ENCODE data around the gene TMEM63A. TPM values are rescaled to one million over a fixed set of nuclear protein-coding genes. Genes with fewer than 3 reads are reported as not detected.

The TMEM63A gene
- polyA plus RNA-seq, 2 of the 4 experiments (the other 2 are of a cell fraction): 7.5 to 9.5 TPM

DNA sequence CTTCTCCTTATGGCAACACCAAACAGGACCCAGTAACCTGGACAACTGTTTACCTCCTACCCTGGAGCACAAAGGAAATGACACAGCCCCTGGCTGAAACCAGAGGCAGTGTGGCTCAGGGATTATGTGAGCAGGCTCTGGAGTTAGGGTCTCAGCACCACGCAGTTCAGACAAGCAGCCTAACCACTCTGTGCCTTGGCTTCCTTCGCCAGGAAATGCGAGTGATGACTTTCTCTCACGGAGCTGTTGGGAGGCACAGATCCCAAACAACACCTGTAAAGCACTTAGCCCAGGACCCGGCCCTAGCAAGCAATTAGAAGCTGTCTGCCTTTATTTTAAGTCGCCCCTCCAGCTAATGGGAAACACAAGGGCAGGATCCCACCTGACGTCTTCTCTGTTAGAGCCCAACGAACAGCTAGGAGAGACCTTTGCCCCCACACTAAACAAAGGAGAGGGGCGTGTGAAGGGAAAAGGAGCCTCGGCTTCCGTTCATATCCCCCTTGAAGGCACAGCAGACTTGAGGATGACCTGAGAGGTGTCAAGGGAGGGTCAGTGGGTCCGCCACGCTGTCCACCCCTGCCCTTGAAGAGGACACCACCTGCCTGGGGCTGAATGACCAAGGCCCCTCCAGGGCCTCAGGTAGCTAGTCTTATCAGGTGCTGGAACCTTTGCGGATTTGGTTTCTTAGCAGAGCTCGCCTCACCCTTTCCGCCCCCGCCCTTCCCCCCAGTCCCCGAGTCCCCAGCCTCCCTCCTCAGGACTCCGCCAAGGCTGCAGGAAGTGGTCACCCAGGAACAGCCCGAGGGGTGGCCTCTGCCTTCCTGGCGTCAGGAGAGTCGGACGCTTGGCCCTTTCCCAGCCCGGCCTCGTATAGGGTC is 860 bp downstream of the TMEM63A start:
- 70% methylated on average over 15 of the region's 25 CpGs for WGBS (ENCODE audit: missing lambda C conversion rate)
- Histone ChIP-seq H3K4me3 (peak overlapping the region; percentile 86), H3K9me3 (no peaks in the 10 kb centered on the region), H3K4me2 (peak overlapping the region; percentile 98), H3K4me1 (peaks cover 31% of the 10 kb centered on the region), H3K27ac (peak overlapping the region; percentile 88 to 95)
- TF ChIP-seq, protein P1, sequence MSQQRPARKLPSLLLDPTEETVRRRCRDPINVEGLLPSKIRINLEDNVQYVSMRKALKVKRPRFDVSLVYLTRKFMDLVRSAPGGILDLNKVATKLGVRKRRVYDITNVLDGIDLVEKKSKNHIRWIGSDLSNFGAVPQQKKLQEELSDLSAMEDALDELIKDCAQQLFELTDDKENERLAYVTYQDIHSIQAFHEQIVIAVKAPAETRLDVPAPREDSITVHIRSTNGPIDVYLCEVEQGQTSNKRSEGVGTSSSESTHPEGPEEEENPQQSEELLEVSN (IDR thresholded peaks at IDR 0.05; ENCODE audit: borderline replicate concordance, low read depth): no peak
- no peak for TF ChIP-seq SMC3 (IDR thresholded peaks at IDR 0.05)
- TF ChIP-seq HOXB5 (CRISPR knock-in tag; IDR thresholded peaks at IDR 0.05): no peak
- no peak for TF ChIP-seq RNF2 (IDR thresholded peaks at IDR 0.05; ENCODE audit: borderline replicate concordance, low read depth)
- TF ChIP-seq HDAC2 (IDR thresholded peaks at IDR 0.05): no peak
- no peak for TF ChIP-seq POLR2A (IDR thresholded peaks at IDR 0.05; ENCODE audit: low read length)
- no peak for TF ChIP-seq CBX2 (IDR thresholded peaks at IDR 0.05; ENCODE audit: borderline replicate concordance, low read depth)
- no peak for TF ChIP-seq HEYL (CRISPR knock-in tag; IDR thresholded peaks at IDR 0.05)
- no peak for TF ChIP-seq CHD2 (IDR thresholded peaks at IDR 0.05; ENCODE audit: low read length, partially characterized antibody)
- CTCF ChIA-PET: interaction anchor here (0.7 to 19.4 kb wide), 15 partner anchors 10 to 406 kb away, joined by 3 to 207 read pairs (median 7); no protein-coding TSS in a partner anchor
- peak; percentile 27 to 35 for ATAC-seq
- DNase-seq (ENCODE audit: low read depth in 1 of 2, low spot score in 1 of 2): no peak
- POLR2A ChIA-PET: interaction anchor here (0.7 to 3.4 kb wide), 4 partner anchors 9 to 407 kb away, joined by 4 to 27 read pairs (median 4); partner anchors contain the start of gene SRP9
- no peak for FAIRE-seq

DNA sequence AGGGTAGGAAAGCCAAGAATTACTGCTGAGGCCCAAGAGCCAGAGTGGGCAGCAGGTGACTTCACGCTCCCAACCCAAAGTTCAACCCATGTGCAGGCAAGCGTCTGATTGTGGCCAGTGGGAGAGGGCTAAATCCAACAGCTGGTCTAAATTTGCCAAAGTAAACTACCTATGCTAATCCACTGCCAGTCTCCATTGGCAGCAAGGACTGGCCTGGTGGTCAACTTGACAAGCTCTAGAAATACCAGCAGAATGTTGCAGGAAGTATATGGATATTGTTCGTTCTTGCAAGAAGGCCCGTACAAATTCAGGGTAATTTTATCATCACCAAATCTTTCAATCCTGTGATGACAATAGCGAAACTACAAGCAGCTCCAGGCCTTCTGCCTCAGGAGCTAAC is 1.5 kb downstream of the TMEM63A start:
- no peak overlapping the region for H3K4me3 ChIP-seq
- no peak for DNase-seq (ENCODE audit: low read depth in 1 of 2, low spot score in 1 of 2)
- ChIA-PET POLR2A (interaction anchor here (3.4 kb wide), 1 partner anchor 103 kb away, joined by 27 read pairs; the partner anchor contains the start of gene SRP9), CTCF (interaction anchor here (1.1 to 19.4 kb wide), 9 partner anchors 10 to 406 kb away, joined by 3 to 207 read pairs (median 3); no protein-coding TSS in a partner anchor)
- FAIRE-seq: no peak
- H3K9me3 ChIP-seq: no peaks in the 10 kb centered on the region
- TF ChIP-seq, protein P2, sequence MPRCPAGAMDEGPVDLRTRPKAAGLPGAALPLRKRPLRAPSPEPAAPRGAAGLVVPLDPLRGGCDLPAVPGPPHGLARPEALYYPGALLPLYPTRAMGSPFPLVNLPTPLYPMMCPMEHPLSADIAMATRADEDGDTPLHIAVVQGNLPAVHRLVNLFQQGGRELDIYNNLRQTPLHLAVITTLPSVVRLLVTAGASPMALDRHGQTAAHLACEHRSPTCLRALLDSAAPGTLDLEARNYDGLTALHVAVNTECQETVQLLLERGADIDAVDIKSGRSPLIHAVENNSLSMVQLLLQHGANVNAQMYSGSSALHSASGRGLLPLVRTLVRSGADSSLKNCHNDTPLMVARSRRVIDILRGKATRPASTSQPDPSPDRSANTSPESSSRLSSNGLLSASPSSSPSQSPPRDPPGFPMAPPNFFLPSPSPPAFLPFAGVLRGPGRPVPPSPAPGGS (IDR thresholded peaks at IDR 0.05): no peak
- TF ChIP-seq RFX5 (IDR thresholded peaks at IDR 0.05) (no peak), EHF (CRISPR knock-in tag; IDR thresholded peaks at IDR 0.05) (no peak)
- peak overlapping the region; percentile 98; the same call in 1 of the 3 replicates for H3K4me2 ChIP-seq
- no peak for ATAC-seq
- H3K27ac ChIP-seq: peak overlapping the region in 1 of 2 experiments; percentile 95; a peak in 1 of 6 replicates
- 86% methylated on average over 5 of the region's 5 CpGs for WGBS (ENCODE audit: missing lambda C conversion rate)
- H3K4me1 ChIP-seq: peaks cover 26% of the 10 kb centered on the region

DNA sequence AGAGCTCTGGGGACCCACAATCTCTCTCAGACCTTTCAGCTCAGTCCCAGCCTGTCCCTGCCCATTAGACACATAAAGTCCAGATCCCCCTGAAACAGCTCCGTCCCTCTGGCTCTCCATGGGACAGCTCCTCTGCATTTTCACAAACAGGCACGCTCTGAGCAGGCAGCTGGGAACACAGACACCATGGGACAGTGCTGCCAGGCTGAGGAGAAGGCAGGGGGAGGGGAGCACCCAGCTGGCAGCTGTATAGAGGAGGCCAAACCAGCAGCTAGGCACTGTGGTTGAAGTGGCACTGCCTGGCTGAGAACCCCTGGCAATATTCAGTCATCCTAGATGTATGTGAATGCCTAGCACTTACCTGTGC is 2.0 kb downstream of the TMEM63A start:
- Histone ChIP-seq H3K4me1 (peaks cover 29% of the 10 kb centered on the region), H3K4me2 (no peak overlapping the region), H3K9me3 (no peaks in the 10 kb centered on the region), H3K4me3 (no peak overlapping the region), H3K27ac (no peak overlapping the region)
- ATAC-seq (no peak), DNase-seq (ENCODE audit: low read depth in 1 of 2, low spot score in 1 of 2) (no peak), FAIRE-seq (no peak)
- POLR2A ChIA-PET: no interaction called here
- 95% methylated on average over 2 of the region's 2 CpGs for WGBS (ENCODE audit: missing lambda C conversion rate)
- TF ChIP-seq JUNB (IDR thresholded peaks at IDR 0.05) (no peak), FOSB (CRISPR knock-in tag; IDR thresholded peaks at IDR 0.05) (no peak)
- TF ChIP-seq, protein P3, sequence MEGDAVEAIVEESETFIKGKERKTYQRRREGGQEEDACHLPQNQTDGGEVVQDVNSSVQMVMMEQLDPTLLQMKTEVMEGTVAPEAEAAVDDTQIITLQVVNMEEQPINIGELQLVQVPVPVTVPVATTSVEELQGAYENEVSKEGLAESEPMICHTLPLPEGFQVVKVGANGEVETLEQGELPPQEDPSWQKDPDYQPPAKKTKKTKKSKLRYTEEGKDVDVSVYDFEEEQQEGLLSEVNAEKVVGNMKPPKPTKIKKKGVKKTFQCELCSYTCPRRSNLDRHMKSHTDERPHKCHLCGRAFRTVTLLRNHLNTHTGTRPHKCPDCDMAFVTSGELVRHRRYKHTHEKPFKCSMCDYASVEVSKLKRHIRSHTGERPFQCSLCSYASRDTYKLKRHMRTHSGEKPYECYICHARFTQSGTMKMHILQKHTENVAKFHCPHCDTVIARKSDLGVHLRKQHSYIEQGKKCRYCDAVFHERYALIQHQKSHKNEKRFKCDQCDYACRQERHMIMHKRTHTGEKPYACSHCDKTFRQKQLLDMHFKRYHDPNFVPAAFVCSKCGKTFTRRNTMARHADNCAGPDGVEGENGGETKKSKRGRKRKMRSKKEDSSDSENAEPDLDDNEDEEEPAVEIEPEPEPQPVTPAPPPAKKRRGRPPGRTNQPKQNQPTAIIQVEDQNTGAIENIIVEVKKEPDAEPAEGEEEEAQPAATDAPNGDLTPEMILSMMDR (IDR thresholded peaks at IDR 0.05): no peak
- CTCF ChIA-PET: interaction anchor here (1.1 to 19.4 kb wide), 8 partner anchors 10 to 405 kb away, joined by 3 to 207 read pairs (median 5); no protein-coding TSS in a partner anchor
